NT2/D1 (cell line): ENCODE measurements around the gene TCF21.

Source experiments
- SUZ12 ChIP-seq: IDR thresholded peaks from 2 replicates; pipeline ENCODE4 v1.6.1; 2011; ENCODE audit not compliant: insufficient read length, insufficient read depth; ENCODE audit errors: extremely low read depth
- ZNF274 ChIP-seq: IDR thresholded peaks from 2 replicates; pipeline ENCODE4 v1.6.1; 2011; ENCODE audit warnings: mild to moderate bottlenecking, low read depth, low read length

DNA sequence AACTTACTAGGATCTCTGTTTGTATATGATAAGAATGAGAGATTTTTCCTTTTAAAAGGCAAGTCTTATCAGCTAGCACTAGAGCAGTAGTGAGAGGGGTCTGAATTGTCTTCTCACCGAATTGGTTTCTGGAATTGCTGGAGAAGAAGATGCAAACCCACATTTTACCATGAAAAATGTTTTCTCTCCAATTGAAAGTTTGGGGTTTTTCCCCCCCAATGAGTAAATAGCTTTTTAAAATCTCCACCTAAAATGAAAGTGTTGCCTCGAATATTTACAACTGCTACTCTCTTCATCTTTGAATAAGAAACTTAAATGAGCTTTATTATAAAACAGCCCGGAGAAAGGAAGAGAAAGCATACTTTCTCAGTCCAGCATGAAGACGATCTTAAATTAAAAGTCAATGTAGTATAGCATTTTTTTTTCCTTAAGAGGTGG lies 1.8 kb downstream of the TCF21 start:
- TF ChIP-seq ZNF274 (no peak), SUZ12 (no peak)
